Small intestine (tissue), 7 donors: ENCODE measurements around the gene NTN3. TPM values are rescaled to one million over a fixed set of nuclear protein-coding genes. Genes with fewer than 3 reads are reported as not detected.
"Not testable (repeated sequence)": the region's sequence is repeated elsewhere in the genome, so short reads cannot be mapped to it uniquely, and the experiment has no call there.

Source experiments
- DNase-seq, 2 donors: peaks; one replicate each; pipeline versions ENCODE4 v3.0.0 to v3.0.0-alpha.2; 2013
- FAIRE-seq: peaks from 2 replicates; lab custom pipeline; 2012; peaks lifted over from hg19 to GRCh38; lab: Jason Lieb, UNC
- H3K27ac ChIP-seq, 3 donors: one replicate each; pipeline ENCODE4 v1.5.1; 2013; ENCODE audit warnings: low read length in 2 of 3, mild to moderate bottlenecking in 2 of 3, control low read depth in 1 of 3, inconsistent platforms in 1 of 3, low read depth in 1 of 3, moderate library complexity in 1 of 3
- H3K27me3 ChIP-seq, 3 donors: one replicate each; pipeline ENCODE4 v1.6.1; 2013; ENCODE audit warnings: low read length in 3 of 3, inconsistent platforms in 1 of 3; ENCODE audit not compliant: control insufficient read depth in 3 of 3, insufficient read depth in 3 of 3
- H3K36me3 ChIP-seq, 3 donors: one replicate each; pipeline ENCODE4 v1.6.1; 2013; ENCODE audit warnings: low read length in 3 of 3, inconsistent platforms in 1 of 3, low read depth in 1 of 3, mild to moderate bottlenecking in 1 of 3, moderate library complexity in 1 of 3; ENCODE audit not compliant: control insufficient read depth in 3 of 3, insufficient read depth in 2 of 3
- H3K4me1 ChIP-seq, 3 donors: one replicate each; pipeline ENCODE4 v1.6.1; 2013; ENCODE audit warnings: low read length in 2 of 3, inconsistent platforms in 1 of 3, low read depth in 1 of 3, mild to moderate bottlenecking in 1 of 3, moderate library complexity in 1 of 3; ENCODE audit not compliant: control insufficient read depth in 3 of 3, insufficient read depth in 2 of 3
- H3K4me3 ChIP-seq, 3 donors: one replicate each; pipeline ENCODE4 v1.5.1; 2013; ENCODE audit warnings: low read length in 3 of 3, control low read depth in 1 of 3, inconsistent platforms in 1 of 3, low read depth in 1 of 3, mild to moderate bottlenecking in 1 of 3, moderate library complexity in 1 of 3
- H3K9me3 ChIP-seq, 2 donors: one replicate each; pipeline ENCODE4 v1.6.1; 2013; ENCODE audit warnings: low read depth in 1 of 2, low read length in 1 of 2; ENCODE audit not compliant: control insufficient read depth in 2 of 2, insufficient read depth in 1 of 2
- WGBS, 3 donors: extraction: QIAGEN DNeasy Blood & Tissue Kit; methylation state at CpG; one replicate each; pipeline ENCODE4 v1.1.7; 2013; 5-methylcytosine and 5-hydroxymethylcytosine counted together
- polyA plus RNA-seq, 4 donors: library from polyadenylated mRNA; stranded (reverse) in 3 of 4; unstranded in 1 of 4; fragments of 200-250 nt in 3 of 4; fragments of 120-200 nt in 1 of 4; gene quantifications; one replicate each; pipeline versions ENCODE4 v1.2.1 to v1.2.3, GENCODE V29; 2013
- donor health status: healthy with polysubstance abuse.
- donor health status: control.
- donor health status: control.
- donor health status: Bipolar disorder and iron deficiency.
- donor health status: healthy.

Gene NTN3
- polyA plus RNA-seq, 4 donors, result 0.04 to 0.74 TPM; not detected in 2

DNA sequence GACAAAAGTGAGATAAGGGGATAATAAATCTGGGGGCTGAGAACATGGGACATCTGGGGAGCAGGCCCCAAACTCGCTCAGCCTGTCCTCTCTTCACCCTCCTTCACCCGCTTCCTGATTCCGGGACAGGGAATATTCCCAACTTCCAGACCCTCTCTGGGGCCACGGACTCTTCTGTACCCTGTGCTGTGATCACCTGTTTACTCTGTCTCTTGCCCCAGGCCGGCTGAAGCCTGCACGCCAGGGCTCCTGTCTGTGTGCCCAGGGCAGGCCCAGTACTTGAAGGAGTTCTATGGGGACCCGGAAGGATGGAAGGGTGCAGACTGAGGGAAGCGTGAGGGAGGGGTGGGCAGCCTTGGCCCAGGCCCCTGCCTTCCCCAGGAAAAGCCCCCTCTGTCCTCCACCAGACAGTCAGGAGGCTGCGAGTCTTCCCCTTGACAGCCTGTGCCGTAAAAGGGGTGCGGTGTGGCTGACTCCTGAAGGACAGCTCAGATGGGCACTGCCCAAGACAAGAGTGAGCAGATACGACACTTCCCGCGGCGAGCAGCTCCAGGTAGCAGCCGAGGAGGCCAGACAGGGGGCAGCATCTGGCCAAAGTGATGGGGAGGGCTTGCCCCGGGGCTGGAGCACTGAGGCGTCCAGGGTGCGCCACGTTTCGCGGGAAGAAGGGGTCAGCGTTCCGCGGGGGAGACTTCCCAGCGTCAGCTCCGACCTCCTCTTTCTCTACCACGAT is 42.9 kb upstream of the NTN3 start:
- FAIRE-seq, result no peak
- H3K4me1 ChIP-seq, result peaks cover 0 to 22% (median 4%) of the 10 kb centered on the region in 3 donors
- H3K27ac ChIP-seq, result peak overlapping the region in 2 of 3 donors; percentile 18 to 54
- H3K9me3 ChIP-seq, result no peaks in the 10 kb centered on the region
- peak in 1 of 2 donors; percentile 27 for DNase-seq
- H3K36me3 ChIP-seq, result peaks cover 0 to 14% (median 0%) of the 10 kb centered on the region in 3 donors
- WGBS, 3 donors, result 19 to 29% (median 24%) methylated on average over 28 of the region's 28 CpGs
- H3K4me3 ChIP-seq, result peak overlapping the region; percentile 46 to 88 (median 77)
- H3K27me3 ChIP-seq, result no peaks in the 10 kb centered on the region

GRCh38 chr16:2428784-2429033 is 42.4 kb upstream of the NTN3 start:
- 0 to 1% (median 0%) methylated on average over 7 to 24 of the region's 24 CpGs for WGBS, 3 donors
- Histone ChIP-seq H3K9me3 (no peaks in the 10 kb centered on the region), H3K4me3 (peak overlapping the region; percentile 46 to 88 (median 77)), H3K4me1 (peaks cover 0 to 22% (median 4%) of the 10 kb centered on the region in 3 donors), H3K27me3 (no peaks in the 10 kb centered on the region), H3K36me3 (peaks cover 0 to 19% (median 0%) of the 10 kb centered on the region in 3 donors), H3K27ac (peak overlapping the region; percentile 16 to 54 (median 18))
- no peak for DNase-seq
- FAIRE-seq, result no peak

DNA sequence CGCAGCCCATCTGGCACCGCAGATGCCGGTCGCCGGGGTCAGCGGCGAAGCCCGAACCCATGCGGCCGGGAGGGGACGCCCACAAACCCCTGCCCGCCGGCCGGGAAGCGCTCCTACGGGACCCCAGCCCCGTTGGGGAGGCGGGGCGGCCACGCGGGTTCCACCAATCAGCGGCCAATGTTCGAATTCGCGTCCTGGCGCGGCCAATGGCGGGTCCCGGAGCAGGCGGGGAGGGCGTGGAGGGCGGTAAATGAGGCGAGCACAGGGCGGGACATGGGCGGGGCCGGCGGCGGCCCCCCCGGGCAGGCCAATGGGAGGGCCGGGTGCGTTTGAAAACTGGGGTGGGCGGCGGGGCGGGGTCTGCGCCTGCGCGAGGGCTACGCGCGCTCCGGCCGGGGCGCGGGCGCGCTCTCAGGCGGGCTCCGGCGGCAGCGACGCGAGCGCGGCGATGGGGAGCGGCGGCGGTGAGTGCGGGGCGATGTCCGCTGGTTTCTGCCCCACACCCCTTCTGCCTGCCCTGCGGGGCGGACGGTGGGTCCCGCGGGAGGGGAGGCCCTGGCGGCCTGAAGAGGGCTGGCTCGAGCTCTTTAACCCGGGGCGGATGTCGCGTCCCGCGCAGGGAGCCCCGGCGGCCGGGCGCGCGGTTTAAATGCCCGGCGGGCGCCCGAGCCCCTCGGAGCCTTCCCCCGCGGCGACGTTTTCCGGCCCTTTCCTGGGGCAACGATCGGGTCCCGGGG is 41.9 kb upstream of the NTN3 start, which contains the start of gene CCNF:
Gene CCNF (plus strand): TSS at position 414 of the 737 bp plus-strand sequence. CDS start 35 bp downstream, at position 449.
- FAIRE-seq (no peak), DNase-seq (peak; percentile 94 to 98)
- 0 to 1% (median 1%) methylated on average over 56 to 103 of the region's 103 CpGs for WGBS, 3 donors
- Histone ChIP-seq H3K4me1 (peaks cover 0 to 22% (median 4%) of the 10 kb centered on the region in 3 donors), H3K27ac (peak within 1 kb of the TSS; percentile 39 to 54 (median 52)), H3K27me3 (no peaks in the 10 kb centered on the region), H3K4me3 (peak within 1 kb of the TSS; percentile 72 to 88 (median 77)), H3K9me3 (no peaks in the 10 kb centered on the region), H3K36me3 (peaks cover 0 to 23% (median 0%) of the 10 kb centered on the region in 3 donors)

DNA sequence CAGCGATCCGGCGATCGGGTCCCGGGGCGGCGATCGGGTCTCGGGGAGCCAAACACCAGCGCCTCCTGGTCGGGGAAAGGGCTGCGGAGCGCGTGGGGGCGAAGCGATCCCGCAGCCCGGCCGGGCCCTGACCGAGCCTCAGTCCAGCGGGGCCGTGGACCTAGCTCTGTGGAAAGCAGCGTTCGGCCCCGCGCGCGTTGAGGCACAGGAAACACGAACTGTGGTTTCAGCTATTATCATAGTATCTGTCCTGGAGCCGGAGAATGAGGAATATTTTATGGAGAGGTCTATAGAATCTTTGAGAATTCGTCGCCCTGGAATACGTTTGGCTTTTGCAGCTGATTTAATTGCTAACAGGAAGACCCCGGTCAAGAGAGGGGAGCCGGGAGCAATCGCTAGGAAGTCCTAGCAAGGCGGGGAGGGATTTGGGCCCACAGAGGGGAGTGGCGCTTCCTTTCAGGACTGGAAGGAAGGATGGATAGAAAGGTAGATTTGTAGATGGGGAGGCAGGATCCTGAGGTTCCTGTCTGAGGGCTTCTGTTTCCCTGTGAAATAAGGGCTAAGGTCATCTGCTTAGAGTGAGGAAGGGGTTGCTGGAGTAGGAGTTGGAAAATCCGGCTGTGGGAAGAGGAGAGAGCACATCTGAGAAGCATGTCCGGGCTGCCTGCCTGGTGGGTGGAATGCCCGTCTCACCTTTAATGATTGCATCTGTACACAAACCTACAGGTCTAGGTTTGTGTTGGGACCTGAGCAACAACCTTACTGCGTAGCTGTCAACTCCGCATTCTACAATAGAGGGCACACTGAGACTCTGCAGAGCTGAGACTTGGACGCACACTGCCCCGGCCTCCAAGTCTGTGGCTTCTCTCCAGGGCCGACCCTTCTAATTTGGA is 41.1 kb upstream of the NTN3 start:
- FAIRE-seq (no peak), DNase-seq (peak; percentile 40 to 60)
- Histone ChIP-seq H3K4me3 (peak overlapping the region; percentile 72 to 88 (median 74)), H3K36me3 (peaks cover 0 to 26% (median 0%) of the 10 kb centered on the region in 3 donors), H3K4me1 (peaks cover 0 to 22% (median 4%) of the 10 kb centered on the region in 3 donors), H3K27ac (peak overlapping the region in 1 of 3 donors; percentile 39), H3K9me3 (no peaks in the 10 kb centered on the region), H3K27me3 (no peaks in the 10 kb centered on the region)
- WGBS, 3 donors, result 2 to 4% (median 3%) methylated on average over 36 to 46 of the region's 46 CpGs

DNA sequence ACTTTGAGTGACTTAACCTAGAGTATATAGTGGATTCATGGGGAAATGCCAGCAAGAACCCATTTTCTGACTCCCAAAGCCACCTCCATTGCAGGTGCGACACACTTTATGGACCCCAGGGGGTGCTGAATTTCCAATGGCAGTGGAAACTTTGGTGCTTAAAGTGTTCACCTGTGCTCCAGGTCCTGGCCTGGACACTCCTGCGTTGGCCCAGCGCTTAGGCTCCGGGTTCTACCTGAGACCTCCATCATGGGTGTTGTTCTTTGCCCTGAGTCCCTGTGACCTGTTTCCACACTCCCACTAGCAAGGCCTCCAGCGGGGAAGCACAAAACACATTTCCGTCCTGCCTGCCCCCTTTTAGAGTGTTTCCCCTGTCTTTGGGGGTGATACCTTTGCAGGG is 38.8 kb upstream of the NTN3 start:
- Histone ChIP-seq H3K4me3 (no peak overlapping the region), H3K4me1 (peaks cover 0 to 22% (median 4%) of the 10 kb centered on the region in 3 donors), H3K27me3 (no peaks in the 10 kb centered on the region), H3K9me3 (no peaks in the 10 kb centered on the region), H3K36me3 (peaks cover 0 to 43% (median 0%) of the 10 kb centered on the region in 3 donors), H3K27ac (no peak overlapping the region)
- no peak for DNase-seq
- no peak for FAIRE-seq
- 90 to 97% (median 97%) methylated on average over 6 of the region's 6 CpGs for WGBS, 3 donors

- Histone ChIP-seq H3K27me3 (no peaks in the 10 kb centered on the region), H3K4me1 (peaks cover 0 to 22% (median 4%) of the 10 kb centered on the region in 3 donors), H3K4me3 (no peak overlapping the region), H3K9me3 (no peaks in the 10 kb centered on the region), H3K27ac (no peak overlapping the region), H3K36me3 (peaks cover 0 to 49% (median 0%) of the 10 kb centered on the region in 3 donors)
- FAIRE-seq, result no peak
- WGBS, 3 donors, result 95 to 98% (median 95%) methylated on average over 15 of the region's 15 CpGs
- no peak for DNase-seq
These were observed 38.1 kb upstream of the NTN3 start for GRCh38 chr16:2432801-2433505.

DNA sequence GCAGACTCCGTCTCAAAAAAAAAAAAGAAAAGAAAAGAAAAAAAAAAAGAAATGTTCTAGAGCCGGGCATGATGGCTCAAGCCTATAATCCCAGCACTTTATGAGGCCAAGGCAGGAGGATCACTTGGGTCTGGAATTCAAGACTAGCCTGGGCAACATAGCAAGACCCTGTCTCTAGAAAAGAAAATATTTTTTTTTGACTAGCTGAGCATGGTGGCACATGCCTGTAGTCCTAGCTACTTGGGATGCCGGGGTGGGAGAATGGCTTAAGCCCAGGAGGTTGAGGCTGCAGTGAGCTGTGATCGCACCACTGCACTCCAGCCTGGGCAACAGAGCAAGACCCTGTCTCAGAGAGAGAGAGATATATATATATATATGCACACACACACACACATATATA is 35.9 kb upstream of the NTN3 start:
- 93 to 100% (median 100%) methylated on average over 3 to 4 of the region's 4 CpGs for WGBS, 3 donors
- H3K27ac ChIP-seq, result not testable (repeated sequence)

More for the DNA sequence above, 35.9 kb upstream of the NTN3 start:
- not testable (repeated sequence) for H3K9me3 ChIP-seq, FAIRE-seq, H3K4me3 ChIP-seq, H3K27me3 ChIP-seq, DNase-seq, H3K4me1 ChIP-seq
- peaks cover 0 to 69% (median 0%) of the 10 kb centered on the region in 3 donors for H3K36me3 ChIP-seq
